ENCODE results near the gene MPPED2. TPM values are rescaled to one million over a fixed set of nuclear protein-coding genes. Genes with fewer than 3 reads are reported as not detected.

Gene MPPED2
- total RNA-seq, 6 experiments from 2014 or later, result 0.12 to 1.8 (median 0.75) TPM

- TF ChIP-seq POLR2A (IDR thresholded peaks at IDR 0.05), result no peak
- no peak for TF ChIP-seq CTCF (IDR thresholded peaks at IDR 0.05)
- DNase-seq, result no peak
- H3K27ac ChIP-seq, result no peak overlapping the region
- no peaks in the 10 kb centered on the region for H3K9me3 ChIP-seq
- H3K4me1 ChIP-seq, result no peaks in the 10 kb centered on the region
- intact Hi-C loops (cut with DNase I), result no loop called here
- no peaks in the 10 kb centered on the region for H3K27me3 ChIP-seq
- no peak for ATAC-seq
- H3K36me3 ChIP-seq, result no peaks in the 10 kb centered on the region
- H3K4me3 ChIP-seq, result no peak overlapping the region
- WGBS (ENCODE audit: insufficient coverage, low coverage, low lambda C conversion rate, missing lambda C conversion rate), result 14% methylated on average over 1 of the region's 1 CpG
These were observed 120.5 kb downstream of the MPPED2 start for GRCh38 chr11:30465623-30466022.

- H3K4me3 ChIP-seq, result no peak overlapping the region
- ATAC-seq, result no peak
- H3K9me3 ChIP-seq, result no peaks in the 10 kb centered on the region
- H3K36me3 ChIP-seq, result no peaks in the 10 kb centered on the region
- H3K4me1 ChIP-seq, result no peaks in the 10 kb centered on the region
- no peak for TF ChIP-seq CTCF (IDR thresholded peaks at IDR 0.05)
- TF ChIP-seq POLR2A (IDR thresholded peaks at IDR 0.05), result no peak
- intact Hi-C loops (cut with DNase I), result no loop called here
- H3K27me3 ChIP-seq, result no peaks in the 10 kb centered on the region
- DNase-seq, result no peak
- no peak overlapping the region for H3K27ac ChIP-seq
- WGBS (ENCODE audit: insufficient coverage, low coverage, low lambda C conversion rate, missing lambda C conversion rate), result 80% methylated on average over 2 of the region's 2 CpGs
These were observed 121.0 kb downstream of the MPPED2 start for GRCh38 chr11:30465192-30465591.

- no peak for ATAC-seq
- WGBS (ENCODE audit: insufficient coverage, low coverage, low lambda C conversion rate, missing lambda C conversion rate), result 83% methylated on average over 2 of the region's 2 CpGs
These were observed 122.9 kb downstream of the MPPED2 start for GRCh38 chr11:30463266-30463665.

GRCh38 chr11:30462421-30462820 lies 123.7 kb downstream of the MPPED2 start:
- no peaks in the 10 kb centered on the region for H3K27me3 ChIP-seq
- TF ChIP-seq CTCF (IDR thresholded peaks at IDR 0.05) (no peak), POLR2A (IDR thresholded peaks at IDR 0.05) (no peak)
- H3K4me3 ChIP-seq, result no peak overlapping the region
- WGBS (ENCODE audit: insufficient coverage, low coverage, low lambda C conversion rate, missing lambda C conversion rate), result 74% methylated on average over 3 of the region's 3 CpGs
- H3K4me1 ChIP-seq, result no peaks in the 10 kb centered on the region
- no peaks in the 10 kb centered on the region for H3K9me3 ChIP-seq
- no peak for ATAC-seq
- no peak overlapping the region for H3K27ac ChIP-seq
- H3K36me3 ChIP-seq, result no peaks in the 10 kb centered on the region
- no peak for DNase-seq
- intact Hi-C loops (cut with DNase I), result no loop called here

More at GRCh38 chr11:30463266-30463665, 122.9 kb downstream of the MPPED2 start:
- no peaks in the 10 kb centered on the region for H3K4me1 ChIP-seq
- no peaks in the 10 kb centered on the region for H3K27me3 ChIP-seq
- H3K4me3 ChIP-seq, result no peak overlapping the region
- H3K27ac ChIP-seq, result no peak overlapping the region
- intact Hi-C loops (cut with DNase I), result no loop called here
- no peak for TF ChIP-seq CTCF (IDR thresholded peaks at IDR 0.05)
- TF ChIP-seq POLR2A (IDR thresholded peaks at IDR 0.05), result no peak
- no peaks in the 10 kb centered on the region for H3K9me3 ChIP-seq
- H3K36me3 ChIP-seq, result no peaks in the 10 kb centered on the region
- no peak for DNase-seq

- H3K27ac ChIP-seq, result no peak overlapping the region
- H3K9me3 ChIP-seq, result no peaks in the 10 kb centered on the region
- H3K4me3 ChIP-seq, result no peak overlapping the region
- no peaks in the 10 kb centered on the region for H3K4me1 ChIP-seq
- DNase-seq (no peak), ATAC-seq (no peak)
- WGBS (ENCODE audit: insufficient coverage, low coverage, low lambda C conversion rate, missing lambda C conversion rate), result 71% methylated on average over 3 of the region's 3 CpGs
- TF ChIP-seq CTCF (IDR thresholded peaks at IDR 0.05) (no peak), POLR2A (IDR thresholded peaks at IDR 0.05) (no peak)
- no peaks in the 10 kb centered on the region for H3K36me3 ChIP-seq
- H3K27me3 ChIP-seq, result no peaks in the 10 kb centered on the region
- intact Hi-C loops (cut with DNase I), result no loop called here
These were observed 126.3 kb downstream of the MPPED2 start for GRCh38 chr11:30459821-30460220.
